ENCODE measurements around the gene PIGM.

Gene PIGM

GRCh38 chr1:160076295-160076694, 44.5 kb upstream of the PIGM start:
- no peak for DNase-seq (ENCODE audit: extremely low read depth, low read depth)

GRCh38 chr1:160075836-160076235, 44.0 kb upstream of the PIGM start:
- TF ChIP-seq CTCF (IDR thresholded peaks at IDR 0.05; ENCODE audit: low read depth, low read length): no peak
- DNase-seq (ENCODE audit: extremely low read depth, low read depth): no peak

More at GRCh38 chr1:160076295-160076694, 44.5 kb upstream of the PIGM start:
- no peak for TF ChIP-seq CTCF (IDR thresholded peaks at IDR 0.05; ENCODE audit: low read depth, low read length)

GRCh38 chr1:160074865-160075264, 43.1 kb upstream of the PIGM start:
- DNase-seq (ENCODE audit: extremely low read depth, low read depth): no peak
- TF ChIP-seq CTCF (IDR thresholded peaks at IDR 0.05; ENCODE audit: low read depth, low read length): no peak

- no peak for DNase-seq (ENCODE audit: extremely low read depth, low read depth)
These were observed 39.5 kb upstream of the PIGM start for GRCh38 chr1:160071289-160071688.

GRCh38 chr1:160070243-160071163, 38.7 kb upstream of the PIGM start:
- no peak for TF ChIP-seq CTCF (IDR thresholded peaks at IDR 0.05; ENCODE audit: low read depth, low read length)
- DNase-seq (ENCODE audit: extremely low read depth, low read depth): no peak

More at GRCh38 chr1:160071289-160071688, 39.5 kb upstream of the PIGM start:
- no peak for TF ChIP-seq CTCF (IDR thresholded peaks at IDR 0.05; ENCODE audit: low read depth, low read length)

GRCh38 chr1:160069460-160070231, 37.9 kb upstream of the PIGM start, which contains the start of gene KCNJ10:
Gene KCNJ10 (minus strand): TSS chr1:160070160. CDS start chr1:160042532, 27,628 bp downstream.
- no peak for TF ChIP-seq CTCF (IDR thresholded peaks at IDR 0.05; ENCODE audit: low read depth, low read length)
- no peak for DNase-seq (ENCODE audit: extremely low read depth, low read depth)

GRCh38 chr1:160068225-160068624, 36.4 kb upstream of the PIGM start:
- no peak for DNase-seq (ENCODE audit: extremely low read depth, low read depth)
- TF ChIP-seq CTCF (IDR thresholded peaks at IDR 0.05; ENCODE audit: low read depth, low read length): no peak
